Liver (tissue), 9 donors: ENCODE results near the gene NEK11. TPM values are rescaled to one million over a fixed set of nuclear protein-coding genes. Genes with fewer than 3 reads are reported as not detected.

Experiments
- DNase-seq: peaks from one replicate; pipeline ENCODE4 v3.0.0-alpha.2; 2017; ENCODE audit warnings: low spot score
- H3K27ac ChIP-seq, 2 donors: one replicate each; pipeline ENCODE4 v1.7.0; 2013; ENCODE audit warnings: inconsistent platforms in 2 of 2, low read length in 2 of 2, control low read depth in 1 of 2, low read depth in 1 of 2, mild to moderate bottlenecking in 1 of 2
- H3K27me3 ChIP-seq, 4 donors: one replicate each; pipeline versions ENCODE4 v1.6.1 to v1.7.0; 2013; ENCODE audit warnings: low read length in 3 of 4, inconsistent platforms in 1 of 4, mild to moderate bottlenecking in 1 of 4, moderate library complexity in 1 of 4; ENCODE audit not compliant: control insufficient read depth in 4 of 4, insufficient read depth in 4 of 4
- H3K36me3 ChIP-seq, 4 donors: one replicate each; pipeline versions ENCODE4 v1.6.1 to v1.7.0; 2013; ENCODE audit warnings: low read length in 3 of 4, mild to moderate bottlenecking in 3 of 4, low read depth in 1 of 4, moderate library complexity in 1 of 4; ENCODE audit not compliant: control insufficient read depth in 4 of 4, insufficient read depth in 3 of 4
- H3K4me1 ChIP-seq, 4 donors: one replicate each; pipeline versions ENCODE4 v1.6.1 to v1.7.0; 2013; ENCODE audit warnings: low read length in 3 of 4, mild to moderate bottlenecking in 3 of 4, moderate library complexity in 1 of 4; ENCODE audit not compliant: control insufficient read depth in 4 of 4, insufficient read depth in 4 of 4
- H3K4me3 ChIP-seq, 3 donors: one replicate each; pipeline versions ENCODE4 v1.6.1 to v1.7.0; 2013; ENCODE audit warnings: low read length in 3 of 3, control low read depth in 1 of 3, low read depth in 1 of 3, mild to moderate bottlenecking in 1 of 3
- H3K9ac ChIP-seq, 2 donors: one replicate each; pipeline ENCODE4 v1.7.0; 2013; ENCODE audit warnings: low read length in 2 of 2, mild to moderate bottlenecking in 2 of 2, moderate library complexity in 2 of 2, control low read depth in 1 of 2, low read depth in 1 of 2
- H3K9me3 ChIP-seq, 4 donors: one replicate each; pipeline versions ENCODE4 v1.6.1 to v1.7.0; 2013; ENCODE audit warnings: low read length in 3 of 4; ENCODE audit not compliant: control insufficient read depth in 4 of 4
- CTCF ChIP-seq: fragments of 150-350 bp; IDR thresholded peaks from 2 replicates; pipeline ENCODE4 v1.5.1; 2017; ENCODE audit warnings: improper control_type of control experiment, low read depth, low read length; ENCODE audit not compliant: missing input control
- EGR1 ChIP-seq, 2 donors: IDR thresholded peaks; 2 replicates each; pipeline ENCODE4 v1.6.1; 2016 to 2018; ENCODE audit warnings: antibody characterized with exemption in 2 of 2, low read depth in 2 of 2
- FOXA1 ChIP-seq: IDR thresholded peaks from 2 replicates; pipeline ENCODE4 v1.6.1; 2016; ENCODE audit warnings: antibody characterized with exemption
- FOXA2 ChIP-seq: IDR thresholded peaks from 2 replicates; pipeline ENCODE4 v1.6.1; 2016; ENCODE audit warnings: antibody characterized with exemption
- GABPA ChIP-seq, 2 donors: IDR thresholded peaks in 1 of 2; conservative IDR thresholded peaks in 1 of 2; 2 replicates each; pipeline ENCODE4 v1.6.1; 2016; ENCODE audit warnings: antibody characterized with exemption in 2 of 2, mild to moderate bottlenecking in 1 of 2, moderate library complexity in 1 of 2
- HNF4A ChIP-seq, 2 donors: conservative IDR thresholded peaks; 2 replicates each; pipeline ENCODE4 v1.6.1; 2016; ENCODE audit warnings: antibody characterized with exemption in 2 of 2, mild to moderate bottlenecking in 2 of 2
- HNF4G ChIP-seq: IDR thresholded peaks from 2 replicates; pipeline ENCODE4 v1.6.1; 2016; ENCODE audit warnings: antibody characterized with exemption
- JUND ChIP-seq, 2 donors: IDR thresholded peaks; 2 replicates each; pipeline ENCODE4 v1.6.1; 2016; ENCODE audit warnings: antibody characterized with exemption in 2 of 2
- NR2F2 ChIP-seq: IDR thresholded peaks from 2 replicates; pipeline ENCODE4 v1.6.1; 2016; ENCODE audit warnings: antibody characterized with exemption
- RAD21 ChIP-seq, 2 donors: IDR thresholded peaks; 2 replicates each; pipeline ENCODE4 v1.6.1; 2016; ENCODE audit warnings: antibody characterized with exemption in 2 of 2, mild to moderate bottlenecking in 2 of 2
- RXRA ChIP-seq, 2 donors: IDR thresholded peaks; 2 replicates each; pipeline ENCODE4 v1.6.1; 2017 to 2018; ENCODE audit warnings: antibody characterized with exemption in 2 of 2, mild to moderate bottlenecking in 1 of 2
- SP1 ChIP-seq: IDR thresholded peaks from 2 replicates; pipeline ENCODE4 v1.6.1; 2018; ENCODE audit warnings: antibody characterized with exemption, mild to moderate bottlenecking
- TAF1 ChIP-seq: conservative IDR thresholded peaks from 2 replicates; pipeline ENCODE4 v1.6.1; 2016; ENCODE audit warnings: antibody characterized with exemption, mild to moderate bottlenecking
- YY1 ChIP-seq: IDR thresholded peaks from 2 replicates; pipeline ENCODE4 v1.6.1; 2016; ENCODE audit warnings: antibody characterized with exemption, mild to moderate bottlenecking
- ZBTB33 ChIP-seq: IDR thresholded peaks from 2 replicates; pipeline ENCODE4 v1.6.1; 2016; ENCODE audit warnings: antibody characterized with exemption
- WGBS: extraction: QIAGEN DNeasy Blood & Tissue Kit; methylation state at CpG from one replicate; pipeline ENCODE4 v1.1.7; 2013; 5-methylcytosine and 5-hydroxymethylcytosine counted together
- polyA plus RNA-seq, 2 donors: library from polyadenylated mRNA; stranded (reverse) in 1 of 2; unstranded in 1 of 2; fragments of 200-250 nt in 1 of 2; fragments of >200 nt in 1 of 2; fragmentation: Nextera tagmentation in 1 of 2; extraction: Ambion mirVana in 1 of 2; gene quantifications; one replicate each; pipeline versions ENCODE4 v1.2.1 to v1.2.3, GENCODE V29; 2013 to 2015
- total RNA-seq, 2 donors: library from RNA; depleted of rRNA; stranded (reverse); fragments of >200 nt; gene quantifications; one replicate each; pipeline ENCODE4 v1.2.3, GENCODE V29; 2014
- TF ChIP-seq, protein P1 (sequence below): IDR thresholded peaks from 2 replicates; pipeline ENCODE4 v1.6.1; 2016; ENCODE audit warnings: antibody characterized with exemption
- TF ChIP-seq, protein P2 (sequence below): IDR thresholded peaks from 2 replicates; pipeline ENCODE4 v1.6.1; 2016; ENCODE audit warnings: antibody characterized with exemption, mild to moderate bottlenecking
- TF ChIP-seq, protein P3 (sequence below): IDR thresholded peaks from 2 replicates; pipeline ENCODE4 v1.6.1; 2016; ENCODE audit warnings: antibody characterized with exemption
- donor health status: healthy.
- donor health status: healthy.
- donor health status: healthy.
- donor health status: healthy.
- donor health status: healthy.

NEK11 gene
- total and polyA plus RNA-seq, 4 donors: 0.35 to 0.92 (median 0.69) TPM

DNA sequence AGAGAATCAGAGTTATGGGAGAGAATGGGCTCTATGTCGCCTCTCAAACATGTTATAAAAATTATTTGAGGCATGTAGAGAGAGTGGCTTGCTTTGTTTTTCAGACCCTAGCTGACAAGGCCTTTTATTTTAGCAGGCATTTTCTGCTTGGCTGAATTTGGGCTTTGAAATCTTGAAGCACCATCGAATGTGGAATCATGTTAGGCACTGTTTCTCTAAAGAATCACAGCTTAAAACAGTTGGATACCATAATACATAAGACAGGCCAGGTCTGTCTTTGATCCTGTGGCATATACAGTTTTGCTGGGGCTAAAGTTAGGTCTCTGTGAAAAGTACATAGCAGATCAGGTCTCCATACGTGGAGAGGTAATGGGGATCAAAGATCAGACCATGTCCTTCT is 142.7 kb downstream of the NEK11 start:
- 84% methylated on average over 3 of the region's 3 CpGs for WGBS
- Histone ChIP-seq H3K27ac (no peak overlapping the region), H3K4me1 (no peaks in the 10 kb centered on the region)

More for the DNA sequence above, 142.7 kb downstream of the NEK11 start:
- no peak for DNase-seq
- TF ChIP-seq YY1 (no peak), RAD21 (IDR thresholded peaks at IDR 0.05) (no peak), HNF4G (no peak), ZBTB33 (no peak), JUND (IDR thresholded peaks at IDR 0.05) (no peak), EGR1 (IDR thresholded peaks at IDR 0.05; ENCODE audit: low read depth in 2 of 2) (no peak), NR2F2 (no peak), SP1 (no peak), FOXA1 (no peak), GABPA (IDR thresholded peaks at IDR 0.05 in 1 of 2, conservative IDR thresholded peaks at IDR 0.05 in 1 of 2) (no peak), RXRA (IDR thresholded peaks at IDR 0.05) (no peak), FOXA2 (no peak), HNF4A (conservative IDR thresholded peaks at IDR 0.05) (no peak), CTCF (no peak), TAF1 (no peak)
- TF ChIP-seq, protein P1, sequence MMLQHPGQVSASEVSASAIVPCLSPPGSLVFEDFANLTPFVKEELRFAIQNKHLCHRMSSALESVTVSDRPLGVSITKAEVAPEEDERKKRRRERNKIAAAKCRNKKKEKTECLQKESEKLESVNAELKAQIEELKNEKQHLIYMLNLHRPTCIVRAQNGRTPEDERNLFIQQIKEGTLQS: no peak
- TF ChIP-seq, protein P2, sequence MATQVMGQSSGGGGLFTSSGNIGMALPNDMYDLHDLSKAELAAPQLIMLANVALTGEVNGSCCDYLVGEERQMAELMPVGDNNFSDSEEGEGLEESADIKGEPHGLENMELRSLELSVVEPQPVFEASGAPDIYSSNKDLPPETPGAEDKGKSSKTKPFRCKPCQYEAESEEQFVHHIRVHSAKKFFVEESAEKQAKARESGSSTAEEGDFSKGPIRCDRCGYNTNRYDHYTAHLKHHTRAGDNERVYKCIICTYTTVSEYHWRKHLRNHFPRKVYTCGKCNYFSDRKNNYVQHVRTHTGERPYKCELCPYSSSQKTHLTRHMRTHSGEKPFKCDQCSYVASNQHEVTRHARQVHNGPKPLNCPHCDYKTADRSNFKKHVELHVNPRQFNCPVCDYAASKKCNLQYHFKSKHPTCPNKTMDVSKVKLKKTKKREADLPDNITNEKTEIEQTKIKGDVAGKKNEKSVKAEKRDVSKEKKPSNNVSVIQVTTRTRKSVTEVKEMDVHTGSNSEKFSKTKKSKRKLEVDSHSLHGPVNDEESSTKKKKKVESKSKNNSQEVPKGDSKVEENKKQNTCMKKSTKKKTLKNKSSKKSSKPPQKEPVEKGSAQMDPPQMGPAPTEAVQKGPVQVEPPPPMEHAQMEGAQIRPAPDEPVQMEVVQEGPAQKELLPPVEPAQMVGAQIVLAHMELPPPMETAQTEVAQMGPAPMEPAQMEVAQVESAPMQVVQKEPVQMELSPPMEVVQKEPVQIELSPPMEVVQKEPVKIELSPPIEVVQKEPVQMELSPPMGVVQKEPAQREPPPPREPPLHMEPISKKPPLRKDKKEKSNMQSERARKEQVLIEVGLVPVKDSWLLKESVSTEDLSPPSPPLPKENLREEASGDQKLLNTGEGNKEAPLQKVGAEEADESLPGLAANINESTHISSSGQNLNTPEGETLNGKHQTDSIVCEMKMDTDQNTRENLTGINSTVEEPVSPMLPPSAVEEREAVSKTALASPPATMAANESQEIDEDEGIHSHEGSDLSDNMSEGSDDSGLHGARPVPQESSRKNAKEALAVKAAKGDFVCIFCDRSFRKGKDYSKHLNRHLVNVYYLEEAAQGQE: no peak
- TF ChIP-seq, protein P3, sequence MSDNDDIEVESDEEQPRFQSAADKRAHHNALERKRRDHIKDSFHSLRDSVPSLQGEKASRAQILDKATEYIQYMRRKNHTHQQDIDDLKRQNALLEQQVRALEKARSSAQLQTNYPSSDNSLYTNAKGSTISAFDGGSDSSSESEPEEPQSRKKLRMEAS: no peak
- Histone ChIP-seq H3K27me3 (no peaks in the 10 kb centered on the region), H3K9me3 (no peaks in the 10 kb centered on the region), H3K9ac (no peak overlapping the region), H3K4me3 (no peak overlapping the region), H3K36me3 (no peaks in the 10 kb centered on the region)
